OCI-LY1 (cell line): ENCODE data around the gene C4A.

Experiments
- EZH2 ChIP-seq: fragments of 200-600 bp; sonication (generic), shearing (Covaris generic); IDR thresholded peaks from 2 replicates; pipeline ENCODE4 v1.8.0; 2017; ENCODE audit warnings: borderline replicate concordance, mixed run types, mild to moderate bottlenecking, antibody characterized with exemption, low read length, moderate library complexity, mixed read lengths
- TF ChIP-seq, protein P1 (sequence below): fragments of 200-600 bp; sonication (generic), shearing (Covaris generic); IDR thresholded peaks from 2 replicates; pipeline ENCODE4 v1.5.1; 2017; ENCODE audit warnings: mild to moderate bottlenecking, antibody characterized with exemption, low read length, moderate library complexity, mixed read lengths

DNA sequence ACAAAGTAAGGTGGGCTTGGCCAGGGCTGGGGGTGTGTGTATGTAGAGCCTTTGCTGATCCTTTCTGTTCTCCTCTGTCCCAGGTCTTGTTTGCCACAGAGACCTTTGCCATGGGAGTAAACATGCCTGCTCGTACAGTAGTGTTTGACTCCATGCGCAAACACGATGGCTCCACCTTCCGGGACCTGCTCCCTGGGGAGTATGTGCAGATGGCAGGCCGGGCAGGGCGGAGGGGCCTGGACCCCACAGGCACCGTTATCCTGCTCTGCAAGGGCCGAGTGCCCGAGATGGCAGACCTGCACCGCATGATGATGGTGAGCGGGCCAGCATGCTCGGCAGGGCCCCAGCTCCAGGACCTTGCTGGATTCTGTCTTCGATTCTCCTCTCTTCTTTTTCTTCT is 16.2 kb upstream of the C4A start:
- TF ChIP-seq, protein P1, sequence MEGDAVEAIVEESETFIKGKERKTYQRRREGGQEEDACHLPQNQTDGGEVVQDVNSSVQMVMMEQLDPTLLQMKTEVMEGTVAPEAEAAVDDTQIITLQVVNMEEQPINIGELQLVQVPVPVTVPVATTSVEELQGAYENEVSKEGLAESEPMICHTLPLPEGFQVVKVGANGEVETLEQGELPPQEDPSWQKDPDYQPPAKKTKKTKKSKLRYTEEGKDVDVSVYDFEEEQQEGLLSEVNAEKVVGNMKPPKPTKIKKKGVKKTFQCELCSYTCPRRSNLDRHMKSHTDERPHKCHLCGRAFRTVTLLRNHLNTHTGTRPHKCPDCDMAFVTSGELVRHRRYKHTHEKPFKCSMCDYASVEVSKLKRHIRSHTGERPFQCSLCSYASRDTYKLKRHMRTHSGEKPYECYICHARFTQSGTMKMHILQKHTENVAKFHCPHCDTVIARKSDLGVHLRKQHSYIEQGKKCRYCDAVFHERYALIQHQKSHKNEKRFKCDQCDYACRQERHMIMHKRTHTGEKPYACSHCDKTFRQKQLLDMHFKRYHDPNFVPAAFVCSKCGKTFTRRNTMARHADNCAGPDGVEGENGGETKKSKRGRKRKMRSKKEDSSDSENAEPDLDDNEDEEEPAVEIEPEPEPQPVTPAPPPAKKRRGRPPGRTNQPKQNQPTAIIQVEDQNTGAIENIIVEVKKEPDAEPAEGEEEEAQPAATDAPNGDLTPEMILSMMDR = no peak
- TF ChIP-seq EZH2 = no peak
